ENCODE data around the gene CDH15. TPM values are rescaled to one million over a fixed set of nuclear protein-coding genes. Genes with fewer than 3 reads are reported as not detected.

The CDH15 gene
- total RNA-seq, 1 experiment from 2014 or later = 0.37 TPM

DNA sequence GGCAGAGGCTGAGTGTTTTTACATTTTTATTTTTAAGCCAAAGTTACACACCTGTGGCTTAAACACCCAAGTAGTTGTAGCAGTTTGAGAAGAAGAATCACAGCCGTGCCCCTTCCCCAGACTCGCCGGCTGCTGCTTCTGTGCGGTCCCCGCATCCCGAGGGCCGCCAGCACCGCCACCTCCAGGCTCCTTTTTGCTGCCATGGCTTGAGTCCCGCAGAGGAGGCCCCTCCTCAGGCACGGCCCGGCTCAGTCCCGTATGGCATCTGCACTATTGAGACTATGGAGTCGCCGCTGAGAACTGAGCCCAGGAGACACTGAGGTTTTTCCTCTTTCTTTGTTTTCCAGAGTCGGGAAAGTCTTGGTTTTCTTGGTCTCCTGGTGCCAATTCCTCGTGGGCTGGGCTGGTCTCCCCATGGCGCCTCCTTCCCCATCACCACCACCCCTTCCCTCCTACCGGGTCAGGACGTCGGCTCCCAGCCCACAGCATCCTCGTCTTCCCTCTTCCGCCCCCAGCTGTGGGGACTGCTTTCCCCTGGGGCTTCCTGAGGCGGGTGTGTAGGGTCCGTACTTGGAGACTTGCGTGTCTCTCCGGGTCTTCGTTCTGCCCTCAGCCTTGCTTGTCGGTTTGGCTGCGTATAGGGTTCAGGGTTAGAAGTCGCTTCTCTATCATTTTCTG lies 32.6 kb upstream of the CDH15 start:
- DNase-seq (ENCODE audit: low spot score) = no peak
- in situ Hi-C loops (cut with HindIII; ENCODE audit: low sequenced_read_pairs) = no loop called here

DNA sequence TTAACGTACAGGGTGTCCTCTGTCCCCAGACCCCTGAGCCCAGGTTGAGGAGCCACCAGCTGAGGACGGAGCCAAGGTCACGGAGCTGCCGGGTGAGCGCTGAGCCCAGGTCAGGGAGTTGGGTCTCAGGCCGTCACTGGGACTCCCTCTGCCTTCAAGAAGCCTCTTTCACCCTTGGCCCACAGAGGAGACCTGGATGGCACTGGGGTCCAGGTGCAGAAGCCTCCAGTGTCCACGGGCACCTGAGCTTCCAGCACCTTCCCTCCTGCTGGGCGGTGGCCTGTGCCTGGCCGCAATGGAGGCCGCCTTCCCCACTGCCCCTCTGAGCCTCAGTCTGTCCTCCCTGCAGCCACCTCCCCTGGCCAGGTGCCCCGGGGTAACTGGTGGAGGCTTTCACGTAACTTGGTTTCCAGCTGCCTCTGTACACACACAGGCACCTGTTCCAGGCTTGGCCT lies 31.6 kb upstream of the CDH15 start:
- in situ Hi-C loops (cut with HindIII; ENCODE audit: low sequenced_read_pairs) = no loop called here
- no peak for DNase-seq (ENCODE audit: low spot score)

DNA sequence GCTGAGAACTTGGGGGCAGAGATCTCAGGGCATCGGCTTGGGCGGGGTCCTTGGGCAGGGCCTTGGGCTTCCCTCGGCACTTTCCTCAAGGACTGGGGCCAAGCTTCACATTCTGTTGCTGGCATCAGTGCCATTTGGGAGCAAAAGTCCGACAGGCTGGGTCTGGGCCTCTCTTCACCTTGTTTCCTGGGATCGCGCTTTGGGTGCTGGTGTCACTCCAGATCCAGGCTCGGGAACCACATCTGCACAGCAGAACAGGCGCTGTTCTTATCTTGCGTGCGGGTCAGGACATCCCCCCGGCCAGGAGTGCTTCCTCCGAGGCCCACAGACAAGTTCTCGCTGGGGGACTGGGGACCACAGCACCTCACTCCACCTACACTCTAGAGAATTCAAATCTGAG lies 31.1 kb upstream of the CDH15 start:
- no peak for DNase-seq (ENCODE audit: low spot score)
- in situ Hi-C loops (cut with HindIII; ENCODE audit: low sequenced_read_pairs) = no loop called here

DNA sequence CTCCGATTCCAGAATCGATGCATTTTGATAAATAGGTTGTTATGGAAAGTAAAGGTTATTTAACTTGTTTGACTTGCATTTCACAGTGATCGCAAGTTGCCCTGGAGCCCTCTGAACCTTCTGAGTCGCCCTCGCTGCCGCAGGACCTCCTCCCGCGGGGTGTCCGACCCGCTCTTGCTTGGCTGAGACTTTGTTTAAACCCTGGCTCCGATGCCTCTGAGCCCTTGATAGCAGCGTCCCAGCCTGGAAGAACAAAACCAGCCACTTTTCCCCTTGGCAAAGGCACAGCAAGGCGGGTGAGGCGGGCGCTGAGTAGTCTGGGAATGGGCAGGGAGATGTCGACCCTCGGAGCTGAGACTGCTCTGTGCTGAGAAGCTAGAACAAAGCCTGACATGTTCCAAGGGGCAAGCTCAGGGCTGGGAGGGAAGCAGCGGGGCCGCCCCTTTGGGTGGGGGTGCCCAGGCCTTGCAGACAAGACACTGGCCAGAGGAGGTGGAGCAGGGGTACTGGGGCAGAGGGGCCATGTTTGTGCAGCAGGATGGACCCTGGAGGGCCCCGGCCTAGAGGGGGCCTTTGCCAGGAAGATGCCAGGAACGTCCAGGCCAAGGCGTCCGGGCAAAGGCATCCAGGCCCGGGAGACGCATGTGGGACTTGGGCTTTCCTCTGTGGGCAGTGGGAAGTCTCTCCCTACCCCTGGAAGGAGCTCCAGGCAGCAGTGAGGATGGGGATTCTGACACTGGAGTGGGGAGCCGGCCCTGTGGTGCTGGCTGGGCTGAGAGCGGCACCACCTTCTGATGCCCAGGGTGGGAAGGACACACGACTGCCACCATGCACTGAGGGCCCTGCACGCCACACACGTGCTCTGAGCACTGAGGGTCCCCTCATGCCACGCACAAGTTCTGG lies 30.3 kb upstream of the CDH15 start:
- no peak for DNase-seq (ENCODE audit: low spot score)
- in situ Hi-C loops (cut with HindIII; ENCODE audit: low sequenced_read_pairs) = no loop called here

DNA sequence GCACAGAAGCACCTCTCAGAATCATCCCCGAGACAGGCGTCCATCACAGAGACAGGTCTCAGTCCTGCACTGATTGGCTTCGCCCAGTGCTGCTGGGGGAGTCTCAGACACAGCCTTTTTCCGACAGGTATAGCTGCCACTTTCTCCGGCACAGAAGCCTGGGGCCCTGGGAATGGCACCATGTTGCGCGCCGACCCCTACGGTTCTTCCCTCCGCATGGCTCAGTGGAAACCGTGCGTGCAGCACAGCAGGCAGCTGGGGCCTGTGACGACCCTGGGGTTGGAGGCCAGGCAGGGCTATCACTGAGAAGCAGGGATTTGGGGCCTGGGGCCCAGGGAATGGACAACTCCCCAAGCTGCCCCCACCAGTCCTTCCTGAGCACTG lies 29.7 kb upstream of the CDH15 start:
- in situ Hi-C loops (cut with HindIII; ENCODE audit: low sequenced_read_pairs) = no loop called here
- no peak for DNase-seq (ENCODE audit: low spot score)

DNA sequence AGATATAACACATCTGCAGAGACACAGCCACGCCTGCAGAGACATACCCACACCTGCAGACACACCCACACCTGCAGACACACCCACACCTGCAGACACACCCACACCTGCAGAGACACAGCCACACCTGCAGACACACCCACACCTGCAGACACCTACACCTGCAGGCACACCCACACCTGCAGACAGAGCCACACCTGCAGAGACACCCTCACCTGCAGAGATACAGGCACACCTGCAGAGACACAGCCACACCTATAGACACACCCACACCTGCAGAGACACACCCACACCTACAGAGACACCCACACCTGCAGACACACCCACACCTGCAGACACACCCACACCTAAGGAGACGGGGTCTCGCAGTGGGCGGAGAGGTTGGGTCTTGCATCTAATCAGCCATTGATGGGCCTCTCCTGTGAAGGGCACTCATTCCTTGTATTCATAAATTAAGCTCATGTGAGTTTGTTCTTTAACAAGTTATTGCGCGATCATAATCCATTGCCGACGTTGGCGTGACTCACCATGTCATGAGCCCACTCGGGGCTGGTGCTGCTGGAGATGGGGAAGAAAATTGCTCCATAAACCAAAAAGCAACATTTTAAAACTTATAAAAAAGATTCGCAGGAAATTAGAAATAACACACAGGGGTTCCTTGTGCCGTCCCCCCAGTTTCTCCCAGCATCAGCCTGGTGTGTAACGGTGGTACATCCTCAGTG lies 28.9 kb upstream of the CDH15 start:
- in situ Hi-C loops (cut with HindIII; ENCODE audit: low sequenced_read_pairs) = no loop called here
- no peak for DNase-seq (ENCODE audit: low spot score)

DNA sequence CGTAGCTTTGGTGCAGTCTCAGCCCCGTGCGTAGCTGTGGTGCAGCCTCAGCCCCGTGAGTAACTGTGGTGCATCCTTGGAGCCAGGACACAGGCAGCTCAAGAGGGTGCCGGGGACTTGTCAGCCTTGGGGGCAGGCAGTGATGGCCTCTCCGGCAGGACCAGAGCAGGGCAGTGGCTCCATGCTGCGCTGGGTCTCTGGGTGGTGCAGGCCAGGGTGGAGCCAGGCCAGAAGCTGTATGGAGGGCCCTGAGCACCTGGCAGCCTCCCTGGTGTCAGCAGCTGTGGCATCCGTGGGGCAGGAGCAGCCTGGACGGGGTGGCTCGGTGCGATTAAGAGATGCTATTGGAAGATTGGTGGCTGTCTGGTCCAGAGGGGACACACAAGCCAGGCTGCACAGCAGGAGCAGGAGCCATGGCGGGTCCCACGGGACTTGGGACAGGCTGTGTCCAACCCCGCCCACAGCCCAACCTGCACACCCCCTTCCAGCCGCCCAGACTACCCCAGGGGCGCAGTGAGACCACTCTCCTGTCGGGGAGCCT lies 28.3 kb upstream of the CDH15 start:
- DNase-seq (ENCODE audit: low spot score) = no peak
- in situ Hi-C loops (cut with HindIII; ENCODE audit: low sequenced_read_pairs) = no loop called here

DNA sequence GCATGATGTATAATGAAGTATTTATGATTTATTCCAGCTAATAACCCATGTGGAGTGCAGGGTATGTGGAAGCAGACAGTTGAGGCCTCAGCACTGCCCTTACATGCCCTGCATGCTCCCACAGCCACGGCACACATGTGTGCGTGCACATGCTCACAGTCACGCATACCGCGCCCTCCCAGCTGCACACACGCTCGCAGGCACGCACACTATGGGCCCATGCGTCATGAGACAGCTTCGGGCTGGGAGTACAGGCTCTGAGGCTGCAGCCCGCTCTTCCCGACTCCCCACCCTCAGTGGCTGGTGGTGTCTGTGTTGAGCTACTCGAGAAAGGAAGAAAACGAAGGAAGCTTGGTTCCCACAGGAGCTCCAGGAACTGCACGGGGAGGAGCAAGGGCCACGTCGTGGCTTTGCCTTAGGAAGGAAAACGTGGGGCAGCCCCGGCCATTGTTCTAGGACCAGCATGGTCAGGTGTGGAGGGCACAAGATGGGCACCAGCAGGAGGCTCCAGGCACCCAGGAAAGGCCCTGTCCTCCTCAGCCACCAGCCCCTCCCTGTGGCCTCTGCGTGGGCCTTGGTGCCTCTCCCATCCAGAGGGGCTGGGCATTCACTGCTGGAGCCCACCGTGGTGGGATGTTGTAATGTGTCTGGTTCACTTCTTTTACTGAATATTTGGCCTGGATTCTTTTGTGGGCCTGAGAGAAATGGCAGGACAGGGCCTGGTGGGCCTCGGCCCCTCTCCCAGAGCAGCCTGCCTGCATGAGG lies 27.5 kb upstream of the CDH15 start:
- in situ Hi-C loops (cut with HindIII; ENCODE audit: low sequenced_read_pairs) = no loop called here
- DNase-seq (ENCODE audit: low spot score) = no peak

DNA sequence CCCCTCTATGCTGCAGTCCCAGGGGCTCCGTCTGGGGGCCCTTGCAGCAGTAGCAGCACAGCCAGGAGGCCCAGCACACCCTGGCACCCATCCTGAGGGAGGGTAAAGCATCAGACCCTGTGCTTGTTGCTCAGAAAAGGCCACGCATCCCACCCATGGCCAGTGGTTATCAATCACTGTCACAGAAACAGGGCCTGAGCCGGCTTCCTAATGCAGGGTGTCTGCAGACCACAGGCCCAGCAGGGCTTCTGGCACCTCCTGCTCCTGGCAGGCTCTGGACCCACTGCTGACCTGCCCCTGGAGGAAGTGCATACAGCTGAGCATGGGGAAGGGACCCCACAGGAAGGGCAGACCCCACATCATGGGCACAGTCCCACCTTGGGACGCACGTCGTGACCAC lies 26.9 kb upstream of the CDH15 start:
- in situ Hi-C loops (cut with HindIII; ENCODE audit: low sequenced_read_pairs) = no loop called here
- no peak for DNase-seq (ENCODE audit: low spot score)

DNA sequence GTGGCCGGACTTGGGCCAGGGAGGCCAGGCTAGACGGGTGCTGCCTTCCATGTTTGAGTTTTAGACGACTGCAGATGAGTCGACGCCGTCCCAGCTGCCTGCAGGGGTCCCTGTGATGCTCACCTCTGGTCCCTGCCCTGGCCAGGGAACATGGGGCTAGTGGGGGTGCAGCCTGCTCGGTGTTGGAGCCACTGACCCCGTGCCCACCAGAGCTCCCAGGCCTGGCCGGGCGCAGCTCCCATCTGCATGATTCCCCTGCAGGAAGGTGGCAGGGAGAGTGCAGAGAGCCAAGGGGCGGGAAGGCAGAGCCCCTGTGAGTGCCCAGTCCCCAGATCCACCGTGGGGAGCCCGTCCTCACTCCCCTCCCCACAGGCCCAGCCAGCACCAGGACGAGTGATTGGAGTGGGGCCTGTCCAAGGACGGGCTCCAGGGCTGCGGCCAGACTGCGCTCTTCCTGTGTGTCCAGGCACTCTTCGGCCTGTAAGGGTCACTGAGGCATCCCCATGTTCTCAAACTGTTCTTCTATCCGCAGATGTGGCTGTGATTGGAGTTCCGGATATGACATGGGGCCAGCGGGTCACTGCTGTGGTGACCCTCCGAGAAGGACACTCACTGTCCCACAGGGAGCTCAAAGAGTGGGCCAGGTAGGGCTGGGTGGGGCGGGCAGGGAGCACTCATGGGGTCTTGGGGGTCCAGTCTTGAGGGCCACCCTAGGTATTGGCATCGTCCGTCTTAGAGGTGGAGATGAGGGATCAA lies 26.0 kb upstream of the CDH15 start:
- in situ Hi-C loops (cut with HindIII; ENCODE audit: low sequenced_read_pairs) = no loop called here
- DNase-seq (ENCODE audit: low spot score) = no peak

DNA sequence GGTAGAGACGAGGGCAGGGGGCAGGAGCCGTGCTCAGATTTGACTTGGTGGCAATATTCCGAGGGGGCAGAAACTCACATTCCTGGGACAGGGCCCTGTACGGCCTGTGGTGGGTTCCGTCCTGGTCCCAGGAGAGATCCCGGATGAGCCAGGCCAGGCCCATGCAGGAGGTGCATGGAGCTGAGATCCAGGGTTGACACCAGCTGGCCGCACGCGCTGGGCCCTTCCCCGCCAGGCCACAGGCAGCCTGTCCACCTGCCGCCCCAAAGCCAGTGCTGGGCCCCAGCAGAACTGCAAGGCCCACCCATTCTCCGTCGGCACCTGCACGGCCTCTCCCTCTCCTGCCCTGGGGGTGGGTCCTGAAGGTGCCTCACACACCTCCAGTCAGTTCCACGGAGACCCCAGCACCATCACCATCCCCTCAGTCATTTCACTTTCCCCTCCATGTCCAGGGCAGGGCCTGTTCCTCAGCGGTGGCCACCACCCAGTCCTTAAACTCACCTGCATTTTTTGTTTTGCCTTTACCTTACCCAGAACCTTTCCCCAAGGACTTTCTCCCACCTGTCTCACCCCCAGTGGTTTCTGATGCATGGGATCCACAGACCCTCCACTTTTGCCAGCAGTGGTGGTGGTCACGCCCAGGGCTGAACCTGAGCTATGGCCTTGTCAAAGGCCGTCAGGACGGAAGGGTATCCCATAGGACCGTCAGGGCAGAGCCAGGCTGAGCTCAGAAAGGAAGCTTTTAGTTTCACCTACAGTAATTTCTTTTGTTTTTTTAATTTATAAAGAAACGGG lies 25.1 kb upstream of the CDH15 start:
- in situ Hi-C loops (cut with HindIII; ENCODE audit: low sequenced_read_pairs) = no loop called here
- no peak for DNase-seq (ENCODE audit: low spot score)

DNA sequence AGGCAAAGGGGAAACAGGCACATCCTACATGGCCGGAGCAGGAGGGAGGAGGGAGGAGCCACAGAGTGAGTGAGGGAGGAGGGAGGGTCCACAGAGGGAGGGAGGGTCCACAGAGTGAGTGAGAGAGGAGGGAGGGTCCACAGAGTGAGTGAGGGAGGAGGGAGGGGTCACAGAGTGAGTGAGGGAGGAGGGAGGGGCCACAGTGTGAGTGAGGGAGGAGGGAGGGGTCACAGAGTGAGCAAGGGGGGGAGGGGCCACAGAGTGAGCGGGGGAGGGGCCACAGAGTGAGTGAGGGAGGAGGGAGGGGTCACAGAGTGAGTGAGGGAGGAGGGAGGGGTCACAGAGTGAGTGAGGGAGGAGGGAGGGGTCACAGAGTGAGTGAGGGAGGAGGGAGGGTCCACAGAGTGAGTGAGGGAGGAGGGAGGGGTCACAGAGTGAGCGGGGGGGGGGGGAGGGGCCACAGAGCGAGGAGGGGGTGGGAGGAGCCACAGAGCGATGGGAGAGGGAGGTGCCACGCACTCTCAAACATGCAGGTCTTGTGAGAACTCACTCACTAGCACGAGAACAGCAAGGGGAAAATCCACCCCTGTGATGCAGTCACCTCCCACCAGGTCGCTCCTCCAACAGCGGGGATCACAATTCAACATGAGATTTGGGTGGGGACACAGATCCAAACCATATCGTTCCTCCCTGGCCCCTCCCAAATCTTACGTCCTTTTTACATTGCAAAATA lies 24.3 kb upstream of the CDH15 start:
- in situ Hi-C loops (cut with HindIII; ENCODE audit: low sequenced_read_pairs) = no loop called here
- DNase-seq (ENCODE audit: low spot score) = no peak

DNA sequence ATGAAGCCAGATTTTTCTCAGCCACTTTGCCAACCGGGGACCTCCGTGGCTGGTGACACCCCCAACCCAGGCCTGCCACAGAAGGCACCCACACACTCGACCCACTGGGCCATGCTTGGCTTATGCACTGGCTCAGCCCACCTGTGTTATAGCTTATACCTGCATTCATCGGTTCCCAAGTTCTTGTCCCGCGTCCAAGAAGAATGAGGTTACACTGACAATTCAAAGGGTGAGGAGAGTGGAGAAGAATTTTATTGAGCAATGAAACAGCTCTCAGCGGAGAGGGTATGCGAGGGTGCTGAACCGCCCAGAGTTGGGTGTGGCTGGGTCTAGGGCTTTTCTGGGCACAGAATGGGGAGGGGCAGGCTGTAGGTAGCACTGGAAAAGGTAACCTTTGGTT lies 22.2 kb upstream of the CDH15 start:
- in situ Hi-C loops (cut with HindIII; ENCODE audit: low sequenced_read_pairs) = no loop called here

DNA sequence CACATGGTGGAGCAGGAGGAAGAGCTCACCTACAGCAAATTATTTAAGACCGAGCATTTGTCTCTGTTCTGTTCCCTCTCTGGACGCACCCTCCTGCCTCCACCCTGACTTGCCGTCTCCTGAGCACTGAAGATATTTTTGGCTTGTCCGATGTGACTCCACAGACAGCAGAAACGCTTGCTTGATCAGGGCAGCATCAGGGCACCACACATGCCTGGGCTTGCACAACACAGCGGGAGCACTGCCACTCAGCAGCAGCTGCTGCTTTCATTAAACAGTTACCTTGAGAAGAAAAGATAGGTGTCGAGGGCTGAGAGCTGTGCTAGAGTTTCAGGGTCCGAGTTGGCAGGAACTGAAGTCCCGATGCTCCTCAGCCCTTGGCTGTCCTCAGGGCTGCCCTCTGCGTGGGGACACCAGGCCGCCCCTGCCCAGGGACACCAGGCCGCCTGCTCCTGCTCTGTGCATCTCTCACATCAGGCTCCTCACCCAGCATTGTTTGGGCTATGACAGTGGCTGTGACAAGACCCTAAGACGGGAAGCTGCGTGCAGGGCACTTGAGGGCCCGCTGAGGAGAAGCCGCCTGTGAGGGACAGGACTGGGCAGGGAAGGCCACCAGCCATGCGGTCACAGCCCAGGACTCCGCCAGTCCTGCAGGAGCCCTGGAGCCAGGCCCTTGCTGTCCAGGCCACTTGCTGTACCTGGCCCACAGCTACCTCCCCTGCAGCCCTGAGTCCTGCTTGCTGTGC lies 21.3 kb upstream of the CDH15 start:
- no peak for DNase-seq (ENCODE audit: low spot score)
- in situ Hi-C loops (cut with HindIII; ENCODE audit: low sequenced_read_pairs) = no loop called here

More for the DNA sequence above, 22.2 kb upstream of the CDH15 start:
- no peak for DNase-seq (ENCODE audit: low spot score)

DNA sequence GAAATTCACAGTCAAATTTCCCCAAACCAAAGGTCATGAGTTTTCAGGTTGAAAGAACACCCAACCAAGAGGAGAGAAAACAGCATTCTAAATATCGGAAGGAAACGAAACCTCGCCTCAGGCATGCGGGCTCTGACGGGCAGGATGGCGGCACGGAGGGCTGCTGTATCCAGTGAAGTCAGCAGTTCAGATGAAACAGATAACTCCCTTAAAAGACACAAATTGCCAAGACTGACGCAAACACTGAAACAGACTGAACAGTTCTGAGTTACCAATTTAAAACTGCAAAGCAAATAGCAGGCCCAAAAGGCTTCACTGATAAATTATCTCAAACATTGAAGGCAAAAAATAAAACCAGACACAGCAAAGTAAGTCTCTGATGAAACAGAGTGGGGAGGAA lies 20.6 kb upstream of the CDH15 start:
- in situ Hi-C loops (cut with HindIII; ENCODE audit: low sequenced_read_pairs) = no loop called here
- DNase-seq (ENCODE audit: low spot score) = no peak

All from G401 (cell line).